GM18505 (cell line): ENCODE measurements around the gene ZNF414.

Experiments
- ATAC-seq: cut with Tn5 transposase; IDR thresholded peaks from one replicate; pipeline ENCODE4 v1.9.1; 2021; ENCODE audit not compliant: unreplicated experiment
- POLR2A ChIP-seq: IDR thresholded peaks from 4 replicates; pipeline ENCODE4 v1.6.1; 2011; ENCODE audit warnings: borderline replicate concordance; ENCODE audit not compliant: insufficient read depth, insufficient read length; ENCODE audit errors: extremely low read depth

ZNF414 gene

GRCh38 chr19:8510589-8511115 lies 3.3 kb downstream of the ZNF414 start:
- no peak for ATAC-seq
- TF ChIP-seq POLR2A, result no peak

- TF ChIP-seq POLR2A, result no peak
- no peak for ATAC-seq
These were observed 7.5 kb downstream of the ZNF414 start for GRCh38 chr19:8506402-8506957.

- TF ChIP-seq POLR2A, result peak; percentile 25
- ATAC-seq, result peak; percentile 54
These were observed 8.1 kb downstream of the ZNF414 start for GRCh38 chr19:8505680-8506401.

DNA sequence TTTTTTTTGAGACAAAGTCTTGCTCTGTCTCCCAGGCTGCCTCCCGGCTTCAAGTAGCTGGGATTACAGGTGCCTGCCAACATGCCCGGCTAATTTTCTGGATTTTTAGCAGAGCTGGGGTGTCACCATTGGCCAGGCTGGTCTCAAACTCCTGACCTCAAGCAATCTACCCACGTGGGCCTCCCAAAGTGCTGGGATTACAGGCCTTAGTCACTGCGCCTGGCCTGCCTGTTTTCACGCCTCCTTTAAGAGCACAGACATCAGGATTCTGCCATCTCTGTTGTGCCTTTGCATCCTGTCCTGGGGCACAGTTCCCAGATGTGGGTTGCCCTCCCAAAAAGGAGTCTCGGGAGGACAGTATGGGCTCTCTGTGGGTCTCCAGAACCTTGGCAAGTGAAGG lies 9.0 kb downstream of the ZNF414 start:
- TF ChIP-seq POLR2A, result no peak
- no peak for ATAC-seq

DNA sequence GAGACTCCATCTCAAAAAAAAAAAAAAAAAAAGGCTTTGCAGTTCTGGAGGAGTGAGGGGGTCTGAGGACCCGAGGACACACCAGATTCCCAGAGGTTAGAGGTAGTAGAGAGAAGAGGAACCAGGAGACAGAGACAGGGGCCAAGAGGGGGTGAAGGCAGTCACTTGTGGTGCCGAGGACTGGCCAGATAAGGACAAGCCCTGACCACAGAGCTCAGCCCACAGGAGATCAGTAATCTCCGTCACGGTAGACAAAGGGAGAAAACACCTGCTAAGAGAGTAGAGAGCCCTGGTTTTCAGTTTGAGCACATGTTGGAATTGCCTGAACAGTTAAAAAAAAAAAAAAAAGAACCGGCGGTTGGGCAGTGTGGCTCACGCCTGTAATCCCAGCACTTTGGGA lies 9.8 kb downstream of the ZNF414 start:
- no peak for ATAC-seq
- no peak for TF ChIP-seq POLR2A

DNA sequence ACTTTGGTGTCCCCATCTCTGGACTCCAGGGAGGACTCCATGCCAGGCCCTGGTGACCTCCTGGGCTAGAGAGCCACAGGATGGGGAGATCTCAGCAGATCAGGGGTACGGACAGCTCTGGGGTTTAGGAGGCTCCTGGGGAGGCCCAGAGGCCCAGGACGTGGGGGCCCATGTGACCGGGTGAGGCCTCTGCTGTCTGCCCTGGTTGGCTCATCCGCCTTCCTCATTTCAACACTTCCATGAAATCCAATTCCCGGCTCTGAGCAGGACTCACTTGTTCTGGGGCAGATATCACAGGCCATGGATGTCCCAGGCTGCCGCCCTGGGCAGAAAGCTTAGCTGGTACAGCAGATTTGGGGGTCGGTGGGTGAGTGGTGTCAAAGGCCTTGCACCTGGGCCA lies 10.5 kb downstream of the ZNF414 start:
- TF ChIP-seq POLR2A, result no peak
- no peak for ATAC-seq

DNA sequence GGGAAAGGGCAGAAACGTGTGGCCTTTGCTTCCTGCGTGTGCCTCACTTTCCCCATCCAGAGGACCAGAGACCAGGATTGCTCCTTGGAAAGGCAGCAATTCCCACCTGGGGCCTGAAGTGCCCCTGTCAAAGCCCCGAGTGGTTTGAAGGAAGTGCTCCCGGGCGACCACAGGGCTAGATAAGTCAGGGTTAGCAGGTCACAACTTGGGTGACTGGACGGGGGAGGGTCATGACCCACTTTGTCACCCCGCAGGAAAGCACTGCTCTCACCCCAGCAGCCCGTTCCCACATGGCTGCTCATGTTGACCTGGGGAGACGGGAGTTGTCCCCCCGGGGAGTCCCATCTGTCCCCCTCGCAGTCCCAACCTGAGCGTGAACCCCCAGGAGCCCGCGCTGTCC lies 12.0 kb downstream of the ZNF414 start:
- ATAC-seq, result no peak
- no peak for TF ChIP-seq POLR2A

GRCh38 chr19:8501516-8501915 lies 12.5 kb downstream of the ZNF414 start:
- no peak for TF ChIP-seq POLR2A
- no peak for ATAC-seq

DNA sequence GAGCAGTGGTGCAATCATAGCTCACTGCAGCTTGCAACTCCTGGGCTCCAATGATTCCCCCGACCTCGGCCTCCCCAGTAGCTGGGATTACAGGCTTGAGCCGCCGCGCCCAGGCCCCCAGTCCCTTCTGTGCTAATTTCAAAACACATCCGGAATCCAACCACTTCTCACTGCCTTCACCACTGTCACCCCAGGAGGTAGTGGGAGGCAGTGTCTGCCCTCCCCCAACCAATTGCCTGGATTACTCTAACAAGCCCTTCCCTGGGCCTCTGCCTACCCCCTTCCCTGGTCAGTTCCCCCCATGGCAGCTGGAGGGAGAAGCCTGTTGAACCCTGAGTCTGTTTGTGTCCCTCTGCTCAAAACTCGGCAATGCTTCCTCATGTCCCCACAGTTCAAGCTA lies 13.8 kb downstream of the ZNF414 start:
- TF ChIP-seq POLR2A, result no peak
- no peak for ATAC-seq

- no peak for TF ChIP-seq POLR2A
- no peak for ATAC-seq
These were observed 14.7 kb downstream of the ZNF414 start for GRCh38 chr19:8499048-8499833.

DNA sequence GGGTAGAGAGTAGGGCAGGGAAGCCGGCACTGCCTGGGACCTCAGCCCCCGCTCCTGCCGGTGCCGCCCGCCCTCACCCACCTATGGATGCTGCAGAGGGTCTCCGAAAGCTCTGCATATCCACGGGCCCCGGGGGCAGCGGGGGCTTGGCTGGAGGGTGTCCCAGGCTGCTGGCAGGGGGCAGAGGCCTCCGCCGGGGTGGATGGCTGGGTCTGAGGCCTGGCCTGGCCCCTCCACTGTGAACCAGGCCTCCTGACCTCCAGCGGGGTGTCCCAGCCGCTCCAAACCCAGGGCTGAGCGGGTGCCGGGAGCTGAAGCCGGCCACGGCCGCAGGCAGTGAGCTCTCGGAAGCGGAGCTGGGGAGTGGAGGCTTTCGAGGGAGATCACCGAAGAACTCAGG lies 15.7 kb downstream of the ZNF414 start:
- no peak for TF ChIP-seq POLR2A
- ATAC-seq, result no peak

DNA sequence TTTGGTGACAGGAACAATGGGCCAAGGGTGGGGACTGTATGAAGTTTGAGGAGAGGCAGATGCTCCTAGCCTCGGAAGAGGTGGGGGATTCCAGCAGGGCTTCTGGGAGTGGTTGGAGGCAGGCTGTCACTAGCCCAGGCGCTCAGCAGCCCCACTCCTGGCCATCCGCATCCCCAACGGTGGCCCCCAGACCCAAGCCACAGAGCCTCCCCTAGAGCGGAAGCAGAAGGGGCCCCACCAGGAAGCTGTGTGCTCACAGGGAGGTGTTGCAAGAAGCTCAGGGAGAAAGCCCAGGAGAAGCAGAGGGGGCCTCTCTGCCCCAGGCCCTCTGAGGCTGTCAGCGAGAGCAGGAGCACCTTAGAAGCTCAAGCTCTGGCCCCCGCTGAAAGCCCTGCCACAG lies 19.8 kb downstream of the ZNF414 start:
- no peak for TF ChIP-seq POLR2A
- no peak for ATAC-seq

- ATAC-seq, result no peak
- TF ChIP-seq POLR2A, result no peak
These were observed 22.4 kb downstream of the ZNF414 start for GRCh38 chr19:8491574-8491973.

DNA sequence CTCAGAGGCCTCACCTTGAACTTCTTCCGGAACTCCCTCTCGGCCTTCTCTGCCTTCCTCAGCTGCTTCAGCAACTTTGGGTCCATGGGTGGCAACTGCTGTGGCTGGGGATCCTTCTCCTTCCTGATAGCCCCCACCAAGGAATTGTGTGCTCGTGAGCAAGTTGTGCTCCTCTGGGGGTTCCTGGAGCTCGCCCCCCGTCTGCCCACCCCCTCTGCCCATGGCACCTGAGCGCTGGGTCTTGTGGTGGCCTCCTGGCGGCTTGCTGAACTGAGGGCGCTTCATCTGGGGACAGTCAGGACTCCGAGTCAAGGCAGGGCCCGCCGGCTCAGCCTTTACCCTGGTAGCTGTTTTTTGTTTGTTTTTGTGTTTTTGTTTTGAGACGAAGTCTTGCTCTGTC lies 23.1 kb downstream of the ZNF414 start:
- no peak for ATAC-seq
- no peak for TF ChIP-seq POLR2A

DNA sequence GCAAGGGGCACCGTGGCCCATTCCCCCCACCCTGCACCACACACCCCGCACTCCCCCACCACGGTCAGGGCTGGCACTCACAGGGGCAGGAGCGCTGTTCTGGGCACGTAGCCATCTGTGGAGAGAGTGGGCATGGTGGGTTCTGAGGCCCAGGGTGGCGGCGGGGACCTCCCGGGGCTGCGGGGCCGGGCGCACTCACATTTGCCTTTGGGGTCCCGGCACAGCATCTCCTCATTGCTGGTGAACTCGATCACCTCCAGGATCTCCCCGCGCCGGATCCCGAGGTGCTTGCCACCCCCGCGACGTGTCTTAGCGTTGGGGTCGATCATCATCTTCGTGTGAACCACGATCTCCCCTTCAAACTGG lies 23.6 kb downstream of the ZNF414 start:
- ATAC-seq, result no peak
- no peak for TF ChIP-seq POLR2A
